Breast epithelium (tissue), 3 donors: Measurements from ENCODE around the gene HSPE1. TPM values are rescaled to one million over a fixed set of nuclear protein-coding genes. Genes with fewer than 3 reads are reported as not detected.

Source experiments
- total RNA-seq, 3 donors: library from RNA; depleted of rRNA; stranded (reverse); fragments of >200 nt; gene quantifications; one replicate each; pipeline ENCODE4 v1.1.0, GENCODE V29; 2016

HSPE1 gene
- total RNA-seq, 3 donors from 2014 or later: 74.9 to 170 (median 124) TPM

Other genes with a start within 250 kb of the HSPE1 start
- 10 to 100 TPM; 18.0 to 41.3 (median 19.9) TPM for gene ANKRD44, start 189.6 kb upstream of the HSPE1 start, total RNA-seq
- 100 to 1,000 TPM; 403 to 552 (median 415) TPM for gene SF3B1, start 65.4 kb upstream of the HSPE1 start, total RNA-seq
- gene COQ10B, start 46.8 kb upstream of the HSPE1 start, total RNA-seq: 10 to 100 TPM; 30.7 to 34.4 (median 32.8) TPM
- gene HSPD1, start 539 bp upstream of the HSPE1 start, total RNA-seq: 100 to 1,000 TPM; 108 to 227 (median 205) TPM
- gene MOB4, start 15.7 kb downstream of the HSPE1 start, total RNA-seq: 10 to 100 TPM; 20.6 to 34.7 (median 34.2) TPM
- gene RFTN2, start 175.2 kb downstream of the HSPE1 start, total RNA-seq: 10 to 100 TPM in 1 of 3 donors, 1 to 10 TPM in 2; 2.3 to 21.1 (median 7.6) TPM
- gene MARS2, start 205.0 kb downstream of the HSPE1 start, total RNA-seq: 10 to 100 TPM in 1 of 3 donors, 1 to 10 TPM in 2; 5.4 to 11.9 (median 6.9) TPM